NOMO-1 (cell line): ENCODE data around the gene NF1.
"Not testable (repeated sequence)": the region's sequence is repeated elsewhere in the genome, so short reads cannot be mapped to it uniquely, and the experiment has no call there.

Source experiments
- DNase-seq, 2 experiments: peaks; one replicate each; lab custom pipeline; 2025; ENCODE audit not compliant: unreplicated experiment in 2 of 2; lab: John Stamatoyannopoulos, UW

Gene NF1

DNA sequence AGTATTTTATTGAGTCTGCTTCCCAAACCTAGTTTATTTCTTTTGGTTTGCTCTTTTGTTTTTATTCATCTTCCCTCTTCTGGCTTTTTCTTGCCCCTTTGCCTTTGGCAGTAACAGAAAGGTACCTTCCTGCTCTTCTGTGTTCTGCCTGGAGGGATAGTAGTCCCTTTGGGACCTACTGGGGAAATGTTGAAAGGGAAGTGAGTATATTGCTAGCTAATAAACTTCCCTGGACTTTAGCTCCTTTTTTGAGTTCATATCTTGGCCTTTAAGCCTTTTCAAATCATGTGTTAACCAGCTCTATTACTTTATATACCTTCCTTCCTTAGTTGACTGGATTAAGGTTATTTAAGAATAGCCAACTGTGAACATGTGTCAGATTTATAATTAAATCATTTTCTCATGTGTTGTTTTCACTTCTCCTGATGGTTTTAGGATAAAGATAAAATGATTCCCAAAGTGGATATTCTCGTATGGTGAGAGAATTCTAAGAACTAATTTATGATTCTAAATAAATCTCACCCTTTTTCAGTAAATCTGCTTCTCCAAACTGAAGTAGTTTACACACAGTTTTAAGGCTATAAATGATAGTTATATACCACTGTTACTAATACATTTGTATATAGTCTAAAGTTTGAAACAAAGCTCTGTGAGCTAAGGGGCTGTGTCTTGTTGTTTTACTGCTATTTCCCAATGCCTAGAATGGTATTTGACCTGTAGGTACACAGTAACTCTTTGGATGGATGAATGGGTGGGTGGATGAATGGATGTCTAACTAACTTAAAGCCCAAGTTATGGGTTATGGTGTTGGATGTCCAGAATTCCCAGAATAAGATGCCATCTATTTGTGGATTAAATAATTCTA, 156.6 kb downstream of the NF1 start:
- no peak for DNase-seq

DNA sequence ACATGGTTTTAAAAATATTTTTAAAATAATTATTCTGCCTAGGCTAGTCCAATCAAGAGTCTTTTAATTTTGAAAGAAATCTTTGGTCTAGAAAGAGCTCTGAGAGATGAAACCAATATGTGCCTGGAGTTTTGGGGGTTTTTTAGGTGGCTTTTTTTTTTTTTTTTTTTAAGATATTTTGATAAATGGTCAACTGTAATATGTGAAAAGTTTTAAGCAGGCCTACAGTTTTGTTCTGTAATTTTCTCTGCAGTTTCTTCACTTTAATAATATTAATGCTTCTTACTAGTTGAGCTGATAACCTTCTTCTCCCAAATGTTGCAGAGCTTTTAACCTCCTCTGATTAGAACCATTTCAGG, 157.2 kb downstream of the NF1 start:
- DNase-seq = no peak

DNA sequence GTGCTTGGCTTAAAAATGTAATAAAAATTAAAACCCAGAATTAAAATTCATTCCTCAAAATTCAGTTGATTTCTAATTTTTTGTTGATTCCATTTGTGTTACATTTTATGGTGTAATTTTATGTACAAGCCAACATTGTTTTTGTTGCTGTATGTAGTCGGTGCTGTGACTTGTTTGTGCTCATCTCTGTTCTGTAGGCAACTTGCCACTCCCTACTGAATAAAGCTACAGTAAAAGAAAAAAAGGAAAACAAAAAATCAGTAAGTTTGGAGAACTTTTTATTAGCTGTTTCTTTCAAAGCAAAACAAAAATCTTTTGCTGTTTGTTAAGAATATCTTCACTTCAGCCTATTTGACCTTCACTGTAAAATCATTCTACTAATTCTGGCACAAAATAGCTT, 158.0 kb downstream of the NF1 start:
- no peak for DNase-seq

DNA sequence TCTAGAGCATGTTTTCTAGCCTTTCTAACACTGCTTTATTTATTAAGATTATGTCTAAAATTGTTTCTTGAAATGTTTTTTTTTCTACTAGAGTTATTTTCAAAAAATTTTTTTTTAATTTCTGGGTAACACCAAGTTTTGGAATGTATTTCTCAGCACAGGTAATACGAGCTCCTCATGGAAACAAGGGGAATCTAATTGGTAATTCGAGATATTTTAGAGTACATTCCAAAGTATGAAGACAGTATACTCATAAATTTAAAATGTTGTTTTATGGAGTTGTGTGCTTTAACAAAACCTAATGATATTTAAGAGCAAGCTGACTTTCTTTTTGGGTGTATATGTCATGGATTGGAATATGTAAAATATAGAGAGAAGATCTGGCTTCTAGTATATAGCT, 159.9 kb downstream of the NF1 start:
- DNase-seq = no peak

DNA sequence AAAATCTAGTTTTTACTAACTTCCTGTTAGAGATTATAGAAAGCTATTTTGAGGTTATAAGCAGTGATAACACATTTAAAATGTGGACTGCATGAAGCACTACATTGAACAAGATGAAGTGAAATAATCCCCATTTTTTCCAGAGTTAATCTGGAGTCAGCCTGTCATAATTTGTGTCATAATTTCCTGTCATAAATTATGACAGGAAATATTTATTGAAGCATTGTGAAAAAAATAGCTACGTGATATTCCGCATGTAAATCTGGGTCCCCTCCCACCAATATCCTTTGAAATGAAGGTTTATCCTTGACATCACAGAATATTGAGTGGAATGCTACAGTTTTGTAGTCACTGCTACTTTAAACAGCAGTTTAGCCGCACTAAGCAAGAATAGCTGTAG, 162.2 kb downstream of the NF1 start:
- no peak for DNase-seq

DNA sequence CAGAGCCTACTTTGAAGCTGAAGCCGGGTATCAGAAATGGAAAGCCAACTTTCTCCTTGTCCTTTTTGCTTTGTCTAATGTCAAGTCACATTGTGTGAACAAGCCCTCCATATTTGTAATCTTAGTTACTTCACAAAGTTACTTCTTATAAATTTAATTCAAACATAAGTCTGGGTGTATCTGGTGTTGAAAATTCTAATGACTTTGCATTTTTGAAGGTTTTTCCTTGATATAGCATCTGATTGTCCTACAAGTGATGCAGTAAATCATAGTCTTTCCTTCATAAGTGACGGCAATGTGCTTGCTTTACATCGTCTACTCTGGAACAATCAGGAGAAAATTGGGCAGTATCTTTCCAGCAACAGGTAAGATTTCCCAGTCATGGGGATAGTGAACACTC, 165.4 kb downstream of the NF1 start:
- no peak for DNase-seq

DNA sequence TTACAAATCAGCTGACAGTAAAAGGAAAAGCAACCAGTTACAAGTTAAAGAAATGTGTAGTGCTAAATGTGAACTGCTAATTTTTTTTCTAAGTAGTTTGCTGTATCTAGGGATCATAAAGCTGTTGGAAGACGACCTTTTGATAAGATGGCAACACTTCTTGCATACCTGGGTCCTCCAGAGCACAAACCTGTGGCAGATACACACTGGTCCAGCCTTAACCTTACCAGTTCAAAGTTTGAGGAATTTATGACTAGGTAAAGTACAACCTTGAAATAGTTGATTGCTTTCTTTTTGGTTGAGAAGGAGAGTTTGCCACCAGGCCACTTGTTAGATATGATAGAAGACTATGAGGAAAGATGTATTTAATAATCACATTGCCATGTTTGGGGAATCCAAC, 166.8 kb downstream of the NF1 start:
- DNase-seq = no peak

DNA sequence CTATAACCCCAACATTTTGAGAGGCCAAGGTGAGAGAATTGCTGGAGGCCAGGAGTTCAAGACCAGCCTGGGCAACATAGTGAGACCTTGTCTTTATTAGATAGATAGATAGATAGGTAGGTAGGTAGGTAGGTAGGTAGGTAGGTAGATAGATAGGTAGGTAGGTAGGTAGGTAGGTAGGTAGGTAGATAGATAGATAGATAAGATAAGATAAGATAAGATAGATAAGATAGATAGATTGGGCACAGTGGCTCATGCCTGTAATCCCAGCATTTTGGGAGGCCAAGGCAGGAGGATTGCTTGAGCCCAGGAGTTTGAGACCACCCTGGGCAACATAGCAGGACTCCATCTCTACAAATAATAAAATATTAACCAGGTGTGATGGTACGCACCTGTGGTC, 168.1 kb downstream of the NF1 start:
- not testable (repeated sequence) for DNase-seq

DNA sequence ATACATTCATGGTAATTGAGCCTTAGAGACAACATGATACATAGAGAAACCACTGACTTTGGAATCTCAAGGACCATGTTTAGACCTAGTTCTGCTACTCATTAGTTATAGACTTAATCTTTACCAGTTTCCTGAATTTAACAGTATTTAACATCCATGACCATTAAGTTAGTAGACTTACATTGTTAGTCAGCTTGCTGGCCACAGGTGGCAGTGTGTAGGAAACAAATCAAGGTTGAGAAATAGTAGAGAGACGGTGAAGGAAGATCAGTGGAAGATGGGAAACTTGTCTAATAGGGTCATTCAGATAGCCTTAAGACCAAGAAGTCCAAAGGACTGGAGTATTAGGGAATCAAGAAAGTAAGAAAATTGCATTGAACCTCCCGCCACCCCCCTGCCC, 171.3 kb downstream of the NF1 start:
- no peak for DNase-seq

DNA sequence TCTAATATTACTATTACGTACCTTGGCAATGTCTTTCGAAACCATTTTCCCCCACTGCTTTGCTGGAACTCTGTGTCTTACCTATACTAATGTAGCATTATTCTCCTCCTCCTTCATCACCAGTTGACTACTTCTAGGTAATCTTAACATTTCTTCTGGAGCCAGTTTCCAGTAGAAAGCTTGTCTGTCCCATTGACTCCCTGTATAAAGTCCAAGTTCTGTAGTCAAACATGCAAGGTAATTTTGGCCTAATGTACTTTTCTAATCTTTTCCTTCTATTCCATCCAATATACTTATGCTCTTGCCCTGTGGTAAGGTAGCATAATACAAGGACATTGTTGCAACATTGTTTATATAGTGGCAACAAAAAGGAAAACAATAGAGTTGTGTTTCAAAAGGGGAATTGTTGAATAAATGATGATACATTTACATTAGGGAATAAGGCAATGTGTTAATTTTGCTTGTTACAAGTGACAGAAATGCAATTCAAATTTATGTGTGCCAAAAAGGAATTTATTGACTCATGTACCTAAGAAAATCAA, 174.3 kb downstream of the NF1 start:
- DNase-seq = no peak

DNA sequence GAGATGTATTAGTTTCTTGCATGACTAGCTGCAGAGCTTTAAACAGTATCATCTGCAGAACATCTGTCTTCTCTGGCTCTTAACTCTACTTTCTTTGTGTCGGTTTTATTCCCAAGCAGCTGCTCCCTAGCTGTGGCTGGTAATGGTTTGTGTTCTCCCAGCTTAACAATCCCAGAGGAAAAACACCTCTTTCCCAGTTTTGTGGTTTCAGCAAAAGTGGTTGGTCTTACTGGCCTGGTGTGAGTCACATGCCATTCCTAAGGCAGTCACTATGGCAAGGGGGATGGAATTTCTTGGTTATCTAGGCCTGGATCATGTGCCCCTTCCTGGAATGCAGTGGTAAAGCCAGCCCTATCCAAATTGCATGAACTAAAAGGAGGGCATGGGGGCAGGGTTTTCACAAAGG, 174.8 kb downstream of the NF1 start:
- no peak for DNase-seq

DNA sequence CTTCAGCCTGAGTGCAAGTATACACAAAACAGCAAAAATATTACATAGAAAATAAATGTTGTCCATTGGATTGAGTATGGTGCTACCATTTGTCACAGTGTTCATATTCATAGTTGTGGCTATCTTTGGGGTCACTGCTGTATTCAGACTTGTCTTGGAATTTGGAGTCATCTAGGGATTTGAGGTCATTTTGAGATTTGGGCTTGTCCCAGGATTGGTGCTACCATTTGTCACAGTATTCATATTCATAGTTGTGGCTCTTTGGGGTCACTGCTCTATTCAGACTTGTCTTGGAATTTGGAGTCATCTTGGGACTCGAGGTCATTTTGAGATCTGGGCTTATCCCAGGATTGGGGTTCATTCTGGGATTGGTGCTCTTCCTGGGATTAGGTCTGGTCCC, 177.5 kb downstream of the NF1 start:
- no peak for DNase-seq

DNA sequence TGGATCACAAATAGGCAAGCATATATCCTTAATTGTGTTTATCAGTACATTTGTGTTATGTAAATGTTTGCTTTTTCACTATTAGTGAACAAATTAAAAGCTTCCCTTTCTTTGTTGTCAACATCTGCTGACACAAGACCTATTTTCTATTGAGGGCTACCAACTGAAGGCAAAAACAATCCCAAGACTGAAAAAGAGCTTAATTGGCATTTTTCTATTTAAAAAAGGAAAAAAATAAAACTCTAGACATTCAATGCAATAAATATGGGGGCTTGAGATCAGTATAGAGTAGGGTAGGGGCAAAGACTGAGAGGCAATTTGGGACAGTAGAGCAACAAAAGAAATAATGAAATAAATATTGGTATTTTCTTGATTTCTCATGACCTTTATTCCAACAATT, 178.0 kb downstream of the NF1 start:
- no peak for DNase-seq

DNA sequence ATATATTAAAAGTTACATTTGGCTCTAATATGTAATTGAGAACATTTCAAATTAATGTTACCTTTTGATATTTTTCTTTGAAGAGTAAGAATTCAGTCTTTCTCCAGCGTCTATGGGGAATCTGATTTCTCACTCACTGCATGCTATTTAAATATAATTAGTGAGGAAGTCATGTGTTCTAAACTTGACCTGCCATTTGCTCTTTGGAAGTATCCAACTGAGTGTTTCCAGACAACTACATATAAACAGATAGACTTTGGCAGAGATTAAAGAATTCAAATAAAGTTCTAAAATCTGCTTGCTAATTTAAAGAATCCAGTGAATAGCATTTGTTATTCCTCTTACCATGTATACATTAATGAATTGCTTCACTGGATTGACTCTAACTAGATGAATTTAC, 178.7 kb downstream of the NF1 start:
- no peak for DNase-seq

DNA sequence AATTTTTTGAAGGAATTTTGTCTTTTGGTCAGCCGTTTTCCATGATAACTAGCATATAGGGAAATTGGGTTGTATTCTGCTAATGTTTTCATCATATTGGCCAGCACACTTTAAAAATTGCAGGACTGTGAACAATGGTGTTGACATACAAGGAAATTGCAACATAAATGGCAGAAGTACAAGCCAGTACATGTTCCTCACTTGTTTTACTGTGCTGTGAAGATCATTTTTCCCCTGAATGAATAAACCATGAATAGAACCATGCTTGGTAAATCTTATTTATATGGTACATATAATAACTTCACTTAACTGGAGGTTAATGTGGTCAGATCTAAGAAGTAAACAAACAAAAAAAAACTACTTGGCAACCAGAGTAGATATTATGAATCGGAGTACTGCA, 179.5 kb downstream of the NF1 start:
- peak; percentile 51 to 93 for DNase-seq

DNA sequence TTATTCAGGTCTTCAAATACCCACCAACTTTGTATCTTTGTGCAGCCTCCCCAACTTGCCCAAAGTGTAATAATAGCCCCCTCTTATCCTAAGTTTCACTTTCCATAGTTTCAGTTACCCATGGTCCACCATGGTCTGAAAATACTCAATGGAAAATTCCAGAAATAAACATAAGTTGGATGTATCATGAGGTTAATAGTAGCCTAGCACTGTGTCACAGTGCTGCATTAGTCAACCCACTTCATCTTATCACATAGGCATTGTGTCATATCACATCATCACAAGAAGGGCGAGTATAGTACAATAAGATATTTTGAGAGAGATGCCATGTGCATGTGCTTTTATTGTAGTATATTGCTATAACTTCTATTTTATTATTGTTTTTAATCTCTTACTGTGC, 180.3 kb downstream of the NF1 start:
- DNase-seq = no peak

DNA sequence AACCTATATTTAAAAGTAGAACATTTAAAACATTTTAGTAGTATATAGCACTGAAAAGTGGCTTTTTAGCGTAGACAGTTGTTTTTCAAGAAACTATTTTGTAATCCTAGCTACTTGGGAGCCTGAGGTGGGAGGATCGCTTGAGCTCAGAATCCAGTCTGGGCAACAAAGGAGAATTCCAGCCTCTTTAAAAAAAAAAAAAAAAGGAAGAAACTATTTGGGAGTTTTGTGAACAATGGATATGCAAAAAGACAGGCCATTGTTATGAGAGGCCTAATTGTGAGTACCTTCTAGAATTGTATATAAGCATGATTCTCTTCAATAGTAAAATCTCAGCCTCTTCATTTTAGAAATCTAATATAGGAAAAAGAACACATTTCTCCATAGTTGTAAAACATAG, 184.6 kb downstream of the NF1 start:
- DNase-seq = no peak

DNA sequence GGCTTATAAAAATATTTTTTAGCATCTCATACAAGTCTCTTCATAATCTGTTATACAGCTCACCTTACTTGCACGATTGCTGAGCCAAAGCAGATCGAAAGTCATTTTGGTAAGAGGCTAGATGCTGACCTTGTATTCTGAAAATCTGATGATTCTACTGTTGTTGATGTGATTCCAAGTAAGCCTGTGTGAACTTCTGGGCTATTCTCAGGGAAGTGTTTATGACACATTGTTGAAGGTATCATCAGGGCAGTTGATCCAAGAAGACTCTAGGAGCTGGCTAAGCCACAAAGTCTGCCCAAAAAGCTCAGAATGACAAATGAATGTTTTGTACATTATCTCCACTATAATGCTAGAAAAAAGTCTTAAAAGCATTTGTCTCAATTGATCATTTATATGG, 186.3 kb downstream of the NF1 start:
- DNase-seq = no peak

DNA sequence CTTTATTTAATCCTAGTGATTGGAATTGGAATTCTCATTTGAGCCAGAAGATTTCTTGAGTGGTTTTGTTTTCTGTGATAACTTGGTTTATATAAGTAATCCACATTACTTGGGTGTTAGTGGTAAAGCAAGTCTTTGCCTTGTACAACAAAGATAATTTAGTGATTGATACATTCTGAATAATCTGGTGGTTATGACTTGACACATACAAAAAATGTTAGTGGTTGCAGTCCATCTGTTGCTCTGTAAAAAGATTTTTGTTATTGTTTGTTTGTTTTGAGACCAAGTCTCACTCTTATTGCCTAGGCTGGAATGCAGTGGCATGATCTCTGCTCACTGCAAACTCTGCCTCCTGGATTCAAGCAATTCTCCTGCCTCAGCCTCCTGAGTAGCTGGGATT, 189.1 kb downstream of the NF1 start:
- no peak for DNase-seq

DNA sequence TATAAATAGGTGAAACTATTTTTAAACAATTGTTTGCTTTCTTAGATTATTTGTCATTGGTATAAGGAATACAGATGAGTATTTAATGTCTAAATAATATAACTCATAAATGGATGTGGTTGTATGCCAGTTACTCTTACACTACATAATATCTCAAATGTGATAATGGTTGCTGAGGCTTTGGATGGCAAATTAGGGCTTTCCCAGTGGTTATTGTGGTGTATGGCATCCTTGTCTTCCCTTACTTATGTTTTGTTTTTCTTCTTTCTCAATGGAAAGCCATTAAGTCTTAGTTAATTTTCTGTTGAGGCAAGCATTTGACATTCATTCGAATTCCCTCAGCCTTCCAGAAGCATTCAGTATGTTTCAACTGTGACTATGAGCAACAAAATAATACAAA, 191.8 kb downstream of the NF1 start:
- DNase-seq = no peak

DNA sequence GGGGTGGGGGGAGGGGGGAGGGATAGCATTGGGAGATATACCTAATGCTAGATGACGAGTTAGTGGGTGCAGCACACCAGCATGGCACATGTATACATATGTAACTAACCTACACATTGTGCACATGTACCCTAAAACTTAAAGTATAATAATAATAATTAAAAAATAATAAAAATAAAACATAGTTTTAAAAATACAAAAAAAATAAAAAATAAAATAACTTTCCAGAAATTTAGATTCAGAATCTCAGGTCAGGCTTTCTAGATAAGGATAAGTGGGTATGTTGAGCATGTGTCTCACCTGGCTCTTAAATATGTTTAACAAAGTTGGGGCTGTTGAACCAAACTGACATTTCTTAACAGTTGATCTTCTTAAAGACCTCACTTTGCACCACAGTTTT, 193.2 kb downstream of the NF1 start:
- not testable (repeated sequence) for DNase-seq

DNA sequence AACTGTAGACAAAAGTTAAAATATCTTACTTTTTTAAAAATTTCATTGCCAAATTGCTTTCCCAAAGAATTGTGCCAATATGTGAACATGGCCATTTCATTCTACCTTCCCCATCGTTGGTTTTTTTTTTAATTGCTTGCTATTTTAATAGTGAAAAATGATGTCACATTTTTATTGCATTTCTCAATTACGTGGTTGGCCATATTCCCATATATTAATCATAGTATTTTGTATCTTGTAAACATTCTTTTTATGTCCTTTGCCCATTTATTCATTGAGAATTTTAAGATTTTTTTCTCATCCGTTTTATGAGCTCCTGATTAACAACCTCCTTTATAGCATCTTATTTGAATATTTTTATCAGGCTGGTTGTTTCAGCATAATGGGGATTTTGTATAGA, 195.0 kb downstream of the NF1 start:
- DNase-seq = no peak

DNA sequence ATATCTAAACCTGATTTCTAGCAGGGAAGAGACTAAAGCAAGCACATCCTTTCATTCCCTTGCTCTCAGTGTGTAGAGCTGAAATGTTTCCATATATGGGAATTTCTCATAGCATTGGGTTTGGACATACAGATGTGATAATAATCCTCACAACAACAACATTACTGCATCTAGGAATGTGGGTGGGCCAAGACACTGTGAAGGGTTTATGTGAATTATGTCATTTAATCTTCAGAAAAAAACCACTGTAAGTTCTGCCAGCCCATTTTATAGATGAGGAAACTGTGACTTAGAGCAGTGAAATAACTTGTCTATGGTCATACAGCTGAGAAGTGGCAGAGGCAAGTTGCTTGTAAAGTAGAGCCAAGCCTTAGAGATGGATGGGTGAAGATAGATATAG, 197.0 kb downstream of the NF1 start:
- no peak for DNase-seq
